GM23338 (cell line): ENCODE measurements around the gene R3HDM2. TPM values are rescaled to one million over a fixed set of nuclear protein-coding genes. Genes with fewer than 3 reads are reported as not detected.

Experiments
- ATAC-seq: fragments of 200-7000 bp; cut with Tn5 transposase; 3 replicates; pipeline ENCODE4 v1.9.1; 2020
- DNase-seq: peaks from one replicate; pipeline ENCODE4 v3.0.0-alpha.2; 2015; ENCODE audit warnings: low spot score
- H2AFZ ChIP-seq: fragments of 200-600 bp; sonication (generic); 2 replicates; pipeline ENCODE4 v1.8.0; 2016; ENCODE audit warnings: antibody characterized with exemption, mild to moderate bottlenecking, moderate library complexity
- H3F3A ChIP-seq: fragments of 200-600 bp; sonication (generic); replicated peaks from 2 replicates; pipeline ENCODE4 v1.8.0; 2017; ENCODE audit warnings: antibody characterized with exemption, mixed run types, low read depth
- H3K27ac ChIP-seq: fragments of 200-600 bp; sonication (generic); 2 replicates; pipeline ENCODE4 v1.6.1; 2016; ENCODE audit warnings: low read depth
- H3K27me3 ChIP-seq: fragments of 200-600 bp; sonication (generic); 2 replicates; pipeline ENCODE4 v1.8.0; 2016; ENCODE audit warnings: mild to moderate bottlenecking, mixed run types, moderate library complexity; ENCODE audit not compliant: insufficient read depth
- H3K36me3 ChIP-seq: fragments of 200-600 bp; sonication (generic); 2 replicates; pipeline ENCODE4 v1.8.0; 2016; ENCODE audit warnings: mild to moderate bottlenecking; ENCODE audit not compliant: insufficient read depth
- H3K4me1 ChIP-seq: fragments of 200-600 bp; sonication (generic); 2 replicates; pipeline ENCODE4 v1.8.0; 2016; ENCODE audit warnings: mild to moderate bottlenecking, moderate library complexity; ENCODE audit not compliant: insufficient read depth
- H3K4me2 ChIP-seq: fragments of 200-600 bp; sonication (generic); 2 replicates; pipeline ENCODE4 v1.7.1; 2017; ENCODE audit warnings: mixed run types
- H3K4me3 ChIP-seq: fragments of 200-600 bp; sonication (generic); 2 replicates; pipeline ENCODE4 v1.6.1; 2016; ENCODE audit warnings: mixed run types
- H3K79me2 ChIP-seq: fragments of 200-600 bp; sonication (generic); replicated peaks from 2 replicates; pipeline ENCODE4 v1.8.0; 2017; ENCODE audit warnings: mild to moderate bottlenecking; ENCODE audit not compliant: insufficient read depth
- H3K9me2 ChIP-seq: fragments of 200-600 bp; sonication (generic); 2 replicates; pipeline ENCODE4 v1.8.0; 2017; ENCODE audit not compliant: insufficient read depth
- H4K20me1 ChIP-seq: fragments of 200-600 bp; sonication (generic); replicated peaks from 2 replicates; pipeline ENCODE4 v1.8.0; 2017; ENCODE audit warnings: mild to moderate bottlenecking; ENCODE audit not compliant: insufficient read depth
- H3K27ac Mint-ChIP-seq: 2 replicates; pipeline ENCODE4 v1.8.0; 2020; ENCODE audit warnings: inconsistent platforms, mild to moderate bottlenecking, moderate library complexity, mixed read lengths
- H3K27me3 Mint-ChIP-seq: 3 replicates; pipeline ENCODE4 v1.8.0; 2022; ENCODE audit warnings: low read depth, mild to moderate bottlenecking, moderate library complexity, mixed read lengths, inconsistent platforms; ENCODE audit not compliant: insufficient read depth, poor library complexity
- H3K36me3 Mint-ChIP-seq: 3 replicates; pipeline ENCODE4 v1.8.0; 2021; ENCODE audit warnings: low read depth, mild to moderate bottlenecking, inconsistent platforms, moderate library complexity, mixed read lengths
- H3K4me1 Mint-ChIP-seq: 3 replicates; pipeline ENCODE4 v1.8.0; 2020; ENCODE audit warnings: mild to moderate bottlenecking, inconsistent platforms, mixed read lengths
- H3K4me3 Mint-ChIP-seq: 3 replicates; pipeline ENCODE4 v1.8.0; 2021; ENCODE audit warnings: moderate library complexity, mild to moderate bottlenecking, inconsistent platforms, mixed read lengths
- H3K9me3 Mint-ChIP-seq: 3 replicates; pipeline ENCODE4 v1.8.0; 2020; ENCODE audit warnings: moderate library complexity, mild to moderate bottlenecking, inconsistent platforms, mixed read lengths
- CREB1 ChIP-seq: fragments of 250-450 bp; sonication (Bioruptor Pico); IDR thresholded peaks from 2 replicates; pipeline ENCODE4 v1.5.0; 2020; ENCODE audit warnings: low read depth, mild to moderate bottlenecking, moderate library complexity
- ETS1 ChIP-seq: IDR thresholded peaks from 2 replicates; pipeline ENCODE4 v1.6.1; 2016; ENCODE audit warnings: antibody characterized with exemption
- EZH2phosphoT487 ChIP-seq: fragments of 200-600 bp; sonication (generic); IDR thresholded peaks from one replicate; pipeline ENCODE4 v1.8.1; 2018; ENCODE audit warnings: antibody characterized with exemption; ENCODE audit not compliant: unreplicated experiment
- JUNB ChIP-seq: IDR thresholded peaks from one replicate; pipeline ENCODE4 v1.6.1; 2016; ENCODE audit warnings: antibody characterized with exemption; ENCODE audit not compliant: unreplicated experiment
- NANOG ChIP-seq: IDR thresholded peaks from 2 replicates; pipeline ENCODE4 v1.6.1; 2016; ENCODE audit warnings: antibody characterized with exemption, borderline replicate concordance
- POLR2AphosphoS5 ChIP-seq: IDR thresholded peaks from 2 replicates; pipeline ENCODE4 v1.6.1; 2016; ENCODE audit warnings: antibody characterized with exemption, low read depth
- ZNF331 ChIP-seq: fragments of 250-450 bp; sonication (Bioruptor Pico); IDR thresholded peaks from 2 replicates; pipeline ENCODE4 v1.5.0; 2020; ENCODE audit warnings: low read depth, mild to moderate bottlenecking, moderate library complexity
- ZNF462 ChIP-seq: fragments of 250-450 bp; sonication (Bioruptor Pico); IDR thresholded peaks from 2 replicates; pipeline ENCODE4 v1.5.0; 2020; ENCODE audit warnings: mild to moderate bottlenecking, moderate library complexity
- polyA plus RNA-seq: library from polyadenylated mRNA; unstranded; fragments of >200 nt; fragmentation: Nextera tagmentation; extraction: Ambion mirVana; gene quantifications from 2 replicates; pipeline ENCODE4 v1.2.1, GENCODE V29; 2016
- total RNA-seq: library from RNA; depleted of rRNA; stranded (reverse); fragments of >200 nt; shearing (Covaris generic); gene quantifications from 2 replicates; pipeline ENCODE4 v1.2.3, GENCODE V29; 2014

Gene R3HDM2
- total and polyA plus RNA-seq, 2 experiments from 2014 or later: 9.6 to 19.6 TPM

- TF ChIP-seq ZNF462 (CRISPR knock-in tag) (no peak), ETS1 (no peak), POLR2AphosphoS5 (no peak), JUNB (no peak), ZNF331 (CRISPR knock-in tag) (no peak), EZH2phosphoT487 (no peak), CREB1 (CRISPR knock-in tag) (no peak)
These were observed 21.5 kb upstream of the R3HDM2 start (continued) for GRCh38 chr12:57452181-57452936.

GRCh38 chr12:57451233-57451778, 20.5 kb upstream of the R3HDM2 start:
- no peak overlapping the region for H3K4me2 ChIP-seq
- H3K36me3 Mint-ChIP-seq: peaks cover 5% of the 10 kb centered on the region
- TF ChIP-seq JUNB (no peak), EZH2phosphoT487 (no peak), ETS1 (no peak), NANOG (no peak), ZNF331 (CRISPR knock-in tag) (no peak)

More at GRCh38 chr12:57451233-57451778, 20.5 kb upstream of the R3HDM2 start:
- Histone ChIP-seq H3K79me2 (no peaks in the 10 kb centered on the region), H3K36me3 (no peaks in the 10 kb centered on the region), H3K9me2 (no peaks in the 10 kb centered on the region), H3F3A (0 out of 2 replicates have a peak, but pooled peaks cover 4% of the 10 kb centered on the region), H3K4me3 (no peak overlapping the region), H3K4me1 (peaks cover 36% of the 10 kb centered on the region), H2AFZ (no peak overlapping the region), H3K27ac (no peak overlapping the region), H4K20me1 (no peaks in the 10 kb centered on the region), H3K27me3 (no peaks in the 10 kb centered on the region)
- Mint-ChIP-seq H3K9me3 (no peaks in the 10 kb centered on the region; the same call in 2 of the 3 replicates), H3K27ac (no peak overlapping the region), H3K4me3 (no peak overlapping the region), H3K4me1 (peaks cover 36% of the 10 kb centered on the region), H3K27me3 (peaks cover 23% of the 10 kb centered on the region)
- ATAC-seq: no peak
- DNase-seq: no peak
